Adrenal gland (tissue), 5 donors: ENCODE measurements around the gene ARFGAP1.

Experiments used
- POLR2A ChIP-seq, 2 donors: fragments of 450-650 bp; IDR thresholded peaks; one replicate each; pipeline ENCODE4 v1.6.1; 2017; ENCODE audit warnings: antibody characterized with exemption in 2 of 2, mild to moderate bottlenecking in 2 of 2, moderate library complexity in 1 of 2
- TF ChIP-seq, protein P1 (sequence below), 6 experiments: fragments of 450-650 bp in 4 of 6; fragments of 200-600 bp in 2 of 6; sonication (generic) in 1 of 6; IDR thresholded peaks; 1 replicate in 5 of 6; 2 replicates in 1 of 6; pipeline versions ENCODE4 v1.5.1 to v1.8.0; 2016 to 2021; ENCODE audit warnings: antibody characterized with exemption in 6 of 6, mild to moderate bottlenecking in 2 of 6, moderate library complexity in 1 of 6
- donor health status: DM: no; HTN: no; CAD: no.

DNA sequence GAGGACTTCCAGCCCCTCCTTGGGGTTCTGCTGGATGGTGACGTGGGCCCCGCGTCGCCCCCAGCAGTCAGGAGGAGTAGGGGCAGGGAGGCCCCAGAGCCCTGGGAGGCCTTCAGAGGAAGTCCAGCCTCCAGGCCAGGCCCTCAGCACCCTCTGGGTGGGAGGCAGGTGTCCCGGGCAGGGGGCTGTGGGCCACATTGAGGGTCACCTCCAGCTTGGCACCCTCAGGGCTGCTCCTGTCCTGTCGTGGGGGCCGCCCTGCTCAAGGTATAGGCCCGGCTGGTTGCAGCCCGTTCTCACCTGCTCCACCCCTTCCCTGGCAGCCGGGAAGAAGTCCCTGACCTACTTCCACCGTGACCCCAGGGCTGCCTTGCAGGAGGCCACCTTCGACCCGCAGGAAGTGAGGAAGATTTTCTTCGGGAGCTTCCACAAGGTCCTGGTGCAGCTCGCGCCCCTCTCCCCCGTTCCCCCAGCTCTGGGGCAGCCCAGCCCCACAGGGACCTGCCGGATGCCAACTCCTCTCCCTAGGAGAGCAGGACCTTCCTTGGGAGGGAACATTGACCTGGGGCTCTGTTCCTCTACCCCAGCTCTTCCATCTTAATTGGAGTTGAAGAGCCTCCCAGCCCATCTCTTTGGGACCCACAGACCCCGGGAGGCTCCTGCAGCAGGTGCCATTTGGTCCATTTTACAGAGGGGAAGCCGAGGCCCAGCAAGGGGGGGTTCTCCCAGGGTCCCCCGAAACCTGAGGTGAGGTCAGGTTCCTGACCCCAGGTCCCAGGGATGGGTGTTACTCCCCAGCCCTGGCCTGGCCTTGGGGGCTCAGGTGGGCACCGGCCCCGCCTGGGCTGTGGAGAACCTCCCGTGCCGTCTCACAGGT is 46.8 kb downstream of the ARFGAP1 start:
- TF ChIP-seq, protein P1, sequence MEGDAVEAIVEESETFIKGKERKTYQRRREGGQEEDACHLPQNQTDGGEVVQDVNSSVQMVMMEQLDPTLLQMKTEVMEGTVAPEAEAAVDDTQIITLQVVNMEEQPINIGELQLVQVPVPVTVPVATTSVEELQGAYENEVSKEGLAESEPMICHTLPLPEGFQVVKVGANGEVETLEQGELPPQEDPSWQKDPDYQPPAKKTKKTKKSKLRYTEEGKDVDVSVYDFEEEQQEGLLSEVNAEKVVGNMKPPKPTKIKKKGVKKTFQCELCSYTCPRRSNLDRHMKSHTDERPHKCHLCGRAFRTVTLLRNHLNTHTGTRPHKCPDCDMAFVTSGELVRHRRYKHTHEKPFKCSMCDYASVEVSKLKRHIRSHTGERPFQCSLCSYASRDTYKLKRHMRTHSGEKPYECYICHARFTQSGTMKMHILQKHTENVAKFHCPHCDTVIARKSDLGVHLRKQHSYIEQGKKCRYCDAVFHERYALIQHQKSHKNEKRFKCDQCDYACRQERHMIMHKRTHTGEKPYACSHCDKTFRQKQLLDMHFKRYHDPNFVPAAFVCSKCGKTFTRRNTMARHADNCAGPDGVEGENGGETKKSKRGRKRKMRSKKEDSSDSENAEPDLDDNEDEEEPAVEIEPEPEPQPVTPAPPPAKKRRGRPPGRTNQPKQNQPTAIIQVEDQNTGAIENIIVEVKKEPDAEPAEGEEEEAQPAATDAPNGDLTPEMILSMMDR (IDR thresholded peaks at IDR 0.05): no peak
- TF ChIP-seq POLR2A (IDR thresholded peaks at IDR 0.05): no peak
